ENCODE measurements around the gene INSR. TPM values are rescaled to one million over a fixed set of nuclear protein-coding genes. Genes with fewer than 3 reads are reported as not detected.
"Not testable (repeated sequence)": the region's sequence is repeated elsewhere in the genome, so short reads cannot be mapped to it uniquely, and the experiment has no call there.

INSR gene
- total RNA-seq, 1 experiment from 2014 or later = 3.8 TPM

- no peak for DNase-seq (ENCODE audit: extremely low read depth, low read depth)
These were observed 144.1 kb downstream of the INSR start for GRCh38 chr19:7149956-7150705.

GRCh38 chr19:7147119-7147675 is 147.0 kb downstream of the INSR start:
- not testable (repeated sequence) for DNase-seq (ENCODE audit: extremely low read depth, low read depth)

- not testable (repeated sequence) for DNase-seq (ENCODE audit: extremely low read depth, low read depth)
These were observed 148.1 kb downstream of the INSR start for GRCh38 chr19:7146086-7146485.

- no peak for DNase-seq (ENCODE audit: extremely low read depth, low read depth)
These were observed 148.7 kb downstream of the INSR start for GRCh38 chr19:7145494-7145893.

GRCh38 chr19:7142771-7143170 is 151.4 kb downstream of the INSR start:
- DNase-seq (ENCODE audit: extremely low read depth, low read depth) = no peak

- no peak for DNase-seq (ENCODE audit: extremely low read depth, low read depth)
These were observed 154.1 kb downstream of the INSR start for GRCh38 chr19:7140137-7140536.

- DNase-seq (ENCODE audit: extremely low read depth, low read depth) = no peak
These were observed 155.1 kb downstream of the INSR start for GRCh38 chr19:7139095-7139494.

GRCh38 chr19:7138402-7138801 is 155.8 kb downstream of the INSR start:
- DNase-seq (ENCODE audit: extremely low read depth, low read depth) = no peak

GRCh38 chr19:7137120-7137519 is 157.1 kb downstream of the INSR start:
- no peak for DNase-seq (ENCODE audit: extremely low read depth, low read depth)

GRCh38 chr19:7132054-7132453 is 162.2 kb downstream of the INSR start:
- no peak for DNase-seq (ENCODE audit: extremely low read depth, low read depth)

- DNase-seq (ENCODE audit: extremely low read depth, low read depth) = no peak
These were observed 164.2 kb downstream of the INSR start for GRCh38 chr19:7130043-7130442.

GRCh38 chr19:7126132-7126531 is 168.1 kb downstream of the INSR start:
- no peak for DNase-seq (ENCODE audit: extremely low read depth, low read depth)

GRCh38 chr19:7125221-7125620 is 169.0 kb downstream of the INSR start:
- DNase-seq (ENCODE audit: extremely low read depth, low read depth) = no peak

- DNase-seq (ENCODE audit: extremely low read depth, low read depth) = no peak
These were observed 169.4 kb downstream of the INSR start for GRCh38 chr19:7124782-7125181.

GRCh38 chr19:7122701-7123100 is 171.5 kb downstream of the INSR start:
- DNase-seq (ENCODE audit: extremely low read depth, low read depth) = no peak

- no peak for DNase-seq (ENCODE audit: extremely low read depth, low read depth)
These were observed 173.7 kb downstream of the INSR start for GRCh38 chr19:7120499-7120898.

- DNase-seq (ENCODE audit: extremely low read depth, low read depth) = no peak
These were observed 174.6 kb downstream of the INSR start for GRCh38 chr19:7119582-7119981.

- no peak for DNase-seq (ENCODE audit: extremely low read depth, low read depth)
These were observed 177.0 kb downstream of the INSR start for GRCh38 chr19:7117248-7117647.

GRCh38 chr19:7115721-7116120 is 178.5 kb downstream of the INSR start:
- DNase-seq (ENCODE audit: extremely low read depth, low read depth) = no peak

- no peak for DNase-seq (ENCODE audit: extremely low read depth, low read depth)
These were observed 181.0 kb downstream of the INSR start for GRCh38 chr19:7113233-7113632.

- DNase-seq (ENCODE audit: extremely low read depth, low read depth) = no peak
These were observed 181.5 kb downstream of the INSR start for GRCh38 chr19:7112675-7113074.

- no peak for DNase-seq (ENCODE audit: extremely low read depth, low read depth)
These were observed 184.4 kb downstream of the INSR start for GRCh38 chr19:7109678-7110289.
